Measurements from ENCODE around the gene TRIM72.

Gene TRIM72

GRCh38 chr16:31216422-31217135, 2.7 kb downstream of the TRIM72 start, which contains the start of gene PYDC1:
Gene PYDC1, minus strand, starts transcription at chr16:31217135. Its CDS starts 107 bp downstream, at chr16:31217028.
- DNase-seq (ENCODE audit: extremely low read depth, low read depth), result no peak
- no peak for TF ChIP-seq CTCF (IDR thresholded peaks at IDR 0.05; ENCODE audit: low read depth, low read length, missing control alignments)
- H3K4me3 ChIP-seq (replicated peaks; ENCODE audit: low read depth, low read length), result no peak within 1 kb of the TSS

- DNase-seq (ENCODE audit: extremely low read depth, low read depth), result no peak
- no peak overlapping the region for H3K4me3 ChIP-seq (replicated peaks; ENCODE audit: low read depth, low read length)
- no peak for TF ChIP-seq CTCF (IDR thresholded peaks at IDR 0.05; ENCODE audit: low read depth, low read length, missing control alignments)
These were observed 3.2 kb downstream of the TRIM72 start for GRCh38 chr16:31217136-31217530.

GRCh38 chr16:31219154-31219741, 5.3 kb downstream of the TRIM72 start:
- H3K4me3 ChIP-seq (replicated peaks; ENCODE audit: low read depth, low read length), result no peak overlapping the region
- no peak for DNase-seq (ENCODE audit: extremely low read depth, low read depth)
- TF ChIP-seq CTCF (IDR thresholded peaks at IDR 0.05; ENCODE audit: low read depth, low read length, missing control alignments), result no peak

- DNase-seq (ENCODE audit: extremely low read depth, low read depth), result no peak
- no peak overlapping the region for H3K4me3 ChIP-seq (replicated peaks; ENCODE audit: low read depth, low read length)
- TF ChIP-seq CTCF (IDR thresholded peaks at IDR 0.05; ENCODE audit: low read depth, low read length, missing control alignments), result no peak
These were observed 7.6 kb downstream of the TRIM72 start for GRCh38 chr16:31221357-31222160.

GRCh38 chr16:31223044-31223443, 9.1 kb downstream of the TRIM72 start:
- no peak for TF ChIP-seq CTCF (IDR thresholded peaks at IDR 0.05; ENCODE audit: low read depth, low read length, missing control alignments)
- H3K4me3 ChIP-seq (replicated peaks; ENCODE audit: low read depth, low read length), result no peak overlapping the region
- no peak for DNase-seq (ENCODE audit: extremely low read depth, low read depth)

GRCh38 chr16:31224092-31224955, 10.4 kb downstream of the TRIM72 start:
- H3K4me3 ChIP-seq (replicated peaks; ENCODE audit: low read depth, low read length), result no peak overlapping the region
- TF ChIP-seq CTCF (IDR thresholded peaks at IDR 0.05; ENCODE audit: low read depth, low read length, missing control alignments), result no peak
- no peak for DNase-seq (ENCODE audit: extremely low read depth, low read depth)

All from HFF-Myc (cell line).